SJCRH30 (cell line): ENCODE measurements around the gene DNAJB4. TPM values are rescaled to one million over a fixed set of nuclear protein-coding genes. Genes with fewer than 3 reads are reported as not detected.
A peak's percentile ranks its signal among the peaks of the same experiment; 100 is the strongest.

Experiments used
- DNase-seq, 2 experiments: peaks; one replicate each; pipeline ENCODE4 v3.0.0-alpha.2; 2015 to 2020
- H3K27ac ChIP-seq: fragments of 250-450 bp; sonication (Bioruptor Pico); 2 replicates; pipeline ENCODE4 v1.5.1; 2020; ENCODE audit warnings: mild to moderate bottlenecking, moderate library complexity
- H3K27me3 ChIP-seq: fragments of 250-450 bp; sonication (Bioruptor Pico); 2 replicates; pipeline ENCODE4 v1.5.1; 2020; ENCODE audit warnings: mild to moderate bottlenecking, moderate library complexity
- H3K36me3 ChIP-seq: fragments of 250-450 bp; sonication (Bioruptor Pico); 2 replicates; pipeline ENCODE4 v1.5.1; 2020; ENCODE audit warnings: mild to moderate bottlenecking, moderate library complexity
- H3K4me1 ChIP-seq: fragments of 250-450 bp; sonication (Bioruptor Pico); 2 replicates; pipeline ENCODE4 v1.5.1; 2020; ENCODE audit warnings: mild to moderate bottlenecking, moderate library complexity
- H3K4me3 ChIP-seq: fragments of 250-450 bp; sonication (Bioruptor Pico); 2 replicates; pipeline ENCODE4 v1.5.1; 2020; ENCODE audit warnings: mild to moderate bottlenecking, moderate library complexity
- H3K9me3 ChIP-seq: fragments of 250-450 bp; sonication (Bioruptor Pico); replicated peaks from 2 replicates; pipeline ENCODE4 v1.5.1; 2020; ENCODE audit warnings: mild to moderate bottlenecking, moderate library complexity
- total RNA-seq: library from RNA; depleted of rRNA; stranded (reverse); fragments of >200 nt; shearing (Covaris generic); gene quantifications from 2 replicates; pipeline ENCODE4 v1.2.3, GENCODE V29; 2014; rRNA removed

DNAJB4 gene
- total RNA-seq, result 30.6 and 35.0 TPM in 2 replicates

GRCh38 chr1:78004719-78005447 is at the start of gene DNAJB4:
Gene DNAJB4, plus strand, starts transcription at chr1:78004939. Its CDS starts 172 bp downstream, at chr1:78005111.
- Histone ChIP-seq H3K9me3 (no peaks in the 10 kb centered on the region), H3K4me1 (peaks cover 12% of the 10 kb centered on the region), H3K27me3 (peaks cover 5% of the 10 kb centered on the region; the same call in 1 of the 2 replicates), H3K4me3 (peak within 1 kb of the TSS; percentile 67), H3K27ac (peak within 1 kb of the TSS; percentile 100), H3K36me3 (peaks cover 3% of the 10 kb centered on the region; the same call in 1 of the 2 replicates)
- peak; percentile 83 to 95 for DNase-seq

GRCh38 chr1:77955709-77956108 is 49.0 kb upstream of the DNAJB4 start:
- Histone ChIP-seq H3K36me3 (peaks cover 99% of the 10 kb centered on the region), H3K27ac (no peak overlapping the region)

GRCh38 chr1:77956464-77956863 is 48.3 kb upstream of the DNAJB4 start:
- peaks cover 99% of the 10 kb centered on the region for H3K36me3 ChIP-seq

More at GRCh38 chr1:77955709-77956108, 49.0 kb upstream of the DNAJB4 start:
- H3K9me3 ChIP-seq, result no peaks in the 10 kb centered on the region
- no peaks in the 10 kb centered on the region for H3K4me1 ChIP-seq
- no peak overlapping the region for H3K4me3 ChIP-seq
- no peaks in the 10 kb centered on the region for H3K27me3 ChIP-seq
- no peak for DNase-seq

GRCh38 chr1:77958391-77958790 is 46.3 kb upstream of the DNAJB4 start:
- Histone ChIP-seq H3K36me3 (peaks cover 100% of the 10 kb centered on the region), H3K4me1 (no peaks in the 10 kb centered on the region), H3K27ac (no peak overlapping the region), H3K4me3 (no peak overlapping the region), H3K9me3 (no peaks in the 10 kb centered on the region), H3K27me3 (no peaks in the 10 kb centered on the region)
- no peak for DNase-seq

More at GRCh38 chr1:77956464-77956863, 48.3 kb upstream of the DNAJB4 start:
- Histone ChIP-seq H3K4me1 (no peaks in the 10 kb centered on the region), H3K4me3 (no peak overlapping the region), H3K27ac (no peak overlapping the region), H3K9me3 (no peaks in the 10 kb centered on the region), H3K27me3 (no peaks in the 10 kb centered on the region)
- DNase-seq, result no peak

GRCh38 chr1:77958850-77959249 is 45.9 kb upstream of the DNAJB4 start:
- H3K4me1 ChIP-seq, result no peaks in the 10 kb centered on the region
- no peaks in the 10 kb centered on the region for H3K9me3 ChIP-seq
- H3K4me3 ChIP-seq, result no peak overlapping the region
- no peak overlapping the region for H3K27ac ChIP-seq
- no peaks in the 10 kb centered on the region for H3K27me3 ChIP-seq
- H3K36me3 ChIP-seq, result peaks cover 100% of the 10 kb centered on the region
- DNase-seq, result no peak

- no peak overlapping the region for H3K27ac ChIP-seq
- H3K4me1 ChIP-seq, result no peaks in the 10 kb centered on the region
- H3K36me3 ChIP-seq, result peaks cover 100% of the 10 kb centered on the region
- H3K9me3 ChIP-seq, result no peaks in the 10 kb centered on the region
- H3K27me3 ChIP-seq, result no peaks in the 10 kb centered on the region
- no peak for DNase-seq
- H3K4me3 ChIP-seq, result no peak overlapping the region
These were observed 43.3 kb upstream of the DNAJB4 start for GRCh38 chr1:77961392-77961791.

- H3K4me3 ChIP-seq, result no peak overlapping the region
- H3K4me1 ChIP-seq, result no peaks in the 10 kb centered on the region
- H3K36me3 ChIP-seq, result peaks cover 97% of the 10 kb centered on the region
- H3K27me3 ChIP-seq, result no peaks in the 10 kb centered on the region
- no peaks in the 10 kb centered on the region for H3K9me3 ChIP-seq
- no peak for DNase-seq
- no peak overlapping the region for H3K27ac ChIP-seq
These were observed 38.4 kb upstream of the DNAJB4 start for GRCh38 chr1:77966291-77966690.

GRCh38 chr1:77970192-77970591 is 34.5 kb upstream of the DNAJB4 start:
- no peak overlapping the region for H3K4me3 ChIP-seq
- no peaks in the 10 kb centered on the region for H3K4me1 ChIP-seq
- DNase-seq, result no peak
- no peaks in the 10 kb centered on the region for H3K9me3 ChIP-seq
- no peak overlapping the region for H3K27ac ChIP-seq
- no peaks in the 10 kb centered on the region for H3K27me3 ChIP-seq
- peaks cover 86% of the 10 kb centered on the region for H3K36me3 ChIP-seq

- Histone ChIP-seq H3K4me1 (0 out of 2 replicates have a peak, but pooled peaks cover 4% of the 10 kb centered on the region), H3K36me3 (peaks cover 84% of the 10 kb centered on the region), H3K27ac (no peak overlapping the region), H3K9me3 (no peaks in the 10 kb centered on the region), H3K4me3 (no peak overlapping the region), H3K27me3 (no peaks in the 10 kb centered on the region)
- DNase-seq, result no peak
These were observed 32.7 kb upstream of the DNAJB4 start for GRCh38 chr1:77972080-77972479.

- Histone ChIP-seq H3K27ac (no peak overlapping the region), H3K9me3 (no peaks in the 10 kb centered on the region), H3K4me1 (0 out of 2 replicates have a peak, but pooled peaks cover 4% of the 10 kb centered on the region), H3K4me3 (no peak overlapping the region), H3K27me3 (no peaks in the 10 kb centered on the region), H3K36me3 (peaks cover 59% of the 10 kb centered on the region)
- no peak for DNase-seq
These were observed 29.4 kb upstream of the DNAJB4 start for GRCh38 chr1:77975386-77975785.

GRCh38 chr1:77975907-77976306 is 28.8 kb upstream of the DNAJB4 start:
- no peaks in the 10 kb centered on the region for H3K9me3 ChIP-seq
- no peak overlapping the region for H3K27ac ChIP-seq
- peaks cover 55% of the 10 kb centered on the region for H3K36me3 ChIP-seq
- no peak for DNase-seq
- H3K27me3 ChIP-seq, result no peaks in the 10 kb centered on the region
- 0 out of 2 replicates have a peak, but pooled peaks cover 8% of the 10 kb centered on the region for H3K4me1 ChIP-seq
- peak overlapping the region; percentile 5; the same call in 1 of the 2 replicates for H3K4me3 ChIP-seq

GRCh38 chr1:77976433-77977076 is 28.2 kb upstream of the DNAJB4 start:
- peak in 1 of 2 experiments; percentile 10 for DNase-seq
- H3K27me3 ChIP-seq, result no peaks in the 10 kb centered on the region
- no peaks in the 10 kb centered on the region for H3K9me3 ChIP-seq
- 0 out of 2 replicates have a peak, but pooled peaks cover 8% of the 10 kb centered on the region for H3K4me1 ChIP-seq
- peaks cover 51% of the 10 kb centered on the region for H3K36me3 ChIP-seq
- peak overlapping the region; percentile 93 for H3K4me3 ChIP-seq
- H3K27ac ChIP-seq, result no peak overlapping the region

- Histone ChIP-seq H3K27me3 (no peaks in the 10 kb centered on the region), H3K36me3 (peaks cover 49% of the 10 kb centered on the region), H3K4me3 (peak overlapping the region; percentile 93), H3K9me3 (no peaks in the 10 kb centered on the region), H3K27ac (peak overlapping the region; percentile 97), H3K4me1 (0 out of 2 replicates have a peak, but pooled peaks cover 8% of the 10 kb centered on the region)
- DNase-seq, result no peak
These were observed 26.8 kb upstream of the DNAJB4 start for GRCh38 chr1:77977989-77978292.

GRCh38 chr1:77978293-77978968 is 26.3 kb upstream of the DNAJB4 start:
- H3K9me3 ChIP-seq, result no peaks in the 10 kb centered on the region
- H3K4me3 ChIP-seq, result peak overlapping the region; percentile 93
- peak overlapping the region; percentile 97 for H3K27ac ChIP-seq
- 0 out of 2 replicates have a peak, but pooled peaks cover 8% of the 10 kb centered on the region for H3K4me1 ChIP-seq
- peaks cover 44% of the 10 kb centered on the region for H3K36me3 ChIP-seq
- peak; percentile 91 to 94 for DNase-seq
- H3K27me3 ChIP-seq, result no peaks in the 10 kb centered on the region
